ENCODE measurements around the gene POMT2.

POMT2 gene

DNA sequence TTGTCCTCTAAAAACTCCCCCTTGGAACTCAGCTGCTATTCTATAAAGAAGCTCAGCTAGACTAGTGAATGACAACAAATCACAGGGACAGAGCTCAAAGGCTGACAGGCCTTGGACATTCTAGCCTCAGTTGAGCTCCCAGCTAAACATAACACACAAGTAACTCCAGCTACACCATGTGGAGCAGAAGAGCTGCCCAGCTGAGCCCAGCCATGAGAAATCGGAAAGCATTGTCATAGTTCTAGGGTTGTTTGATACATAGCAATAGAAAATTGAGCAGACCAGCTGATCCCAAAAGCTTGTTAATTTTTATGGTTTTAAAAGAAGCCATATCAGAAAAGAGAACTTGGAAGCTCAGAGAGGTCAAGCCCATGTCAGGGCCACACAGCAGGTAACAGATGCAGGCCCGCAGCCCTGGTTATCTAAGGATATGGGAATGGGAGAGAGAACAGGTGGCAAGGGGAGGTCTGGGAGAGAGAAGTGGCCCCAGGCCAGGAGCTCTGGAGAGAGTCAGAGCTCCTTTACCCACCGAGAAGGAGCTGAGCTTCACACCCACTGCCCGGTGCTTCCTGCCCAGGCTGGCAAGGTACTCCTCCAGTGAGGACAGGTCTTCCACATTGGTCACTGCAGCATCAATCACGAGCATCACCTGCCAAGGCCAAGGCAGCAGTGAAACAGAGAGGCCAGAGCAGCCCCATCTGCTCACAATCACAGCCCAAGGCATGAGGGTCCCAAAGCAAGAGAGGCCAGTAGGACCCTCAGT is 52.6 kb downstream of the POMT2 start:
- DNase-seq (ENCODE audit: low spot score): no peak

DNA sequence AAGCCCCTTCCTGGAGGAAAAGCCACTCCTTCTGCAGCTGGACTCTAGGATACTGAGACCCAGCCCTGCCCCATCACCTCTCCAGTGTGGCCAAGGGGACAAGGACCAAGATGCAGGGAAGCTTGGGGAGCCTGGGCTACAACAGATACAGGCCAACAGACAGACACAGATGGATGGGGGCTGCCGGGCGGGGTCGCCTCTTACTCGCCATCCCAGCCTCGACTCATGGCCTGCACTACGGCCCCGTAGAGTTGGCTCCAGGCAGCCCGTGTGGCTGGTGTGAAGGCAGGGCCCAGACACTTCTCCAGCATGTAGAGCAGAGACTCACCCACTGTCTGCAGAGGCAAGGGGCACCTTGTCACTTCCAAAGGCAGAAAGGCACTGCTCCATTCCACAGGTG is 54.3 kb downstream of the POMT2 start:
- no peak for DNase-seq (ENCODE audit: low spot score)

DNA sequence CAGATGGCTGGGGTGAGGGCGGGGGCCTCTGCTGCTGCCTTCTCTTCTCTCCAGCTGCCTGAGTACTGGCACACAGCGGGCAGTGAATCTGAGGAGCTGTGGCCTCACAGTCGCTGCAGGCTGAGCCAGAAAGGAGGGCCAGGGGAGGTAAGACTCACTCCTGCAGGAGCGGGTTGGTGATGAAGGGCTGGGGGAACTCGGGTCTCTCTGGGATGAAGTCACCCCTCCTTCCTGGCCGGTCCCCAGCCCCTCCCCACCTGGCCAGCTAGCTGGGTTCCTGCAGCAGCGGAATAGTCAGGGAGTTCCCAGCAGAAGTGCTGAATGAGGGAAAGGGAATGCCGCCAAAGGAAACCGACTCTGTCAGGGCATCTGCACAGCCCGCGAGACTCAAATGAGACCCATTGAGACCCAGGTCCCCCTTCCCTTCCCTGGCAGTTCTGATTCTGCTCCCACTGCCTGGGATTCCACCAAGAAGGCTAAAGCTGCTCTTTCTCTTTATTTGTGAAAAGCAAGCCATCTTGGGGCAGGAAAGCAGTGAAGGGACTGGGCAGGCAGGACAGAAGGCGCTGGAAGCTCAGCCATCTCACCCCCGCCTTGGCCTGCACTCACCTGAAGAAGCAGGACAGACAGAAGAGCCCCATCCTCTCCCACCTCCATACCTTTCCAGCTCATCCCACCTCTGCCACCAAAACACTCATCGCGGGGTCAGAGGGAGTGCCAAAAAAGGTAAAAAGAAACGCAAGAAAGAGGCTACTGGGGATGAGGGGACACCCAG is 54.9 kb downstream of the POMT2 start:
- no peak for DNase-seq (ENCODE audit: low spot score)

DNA sequence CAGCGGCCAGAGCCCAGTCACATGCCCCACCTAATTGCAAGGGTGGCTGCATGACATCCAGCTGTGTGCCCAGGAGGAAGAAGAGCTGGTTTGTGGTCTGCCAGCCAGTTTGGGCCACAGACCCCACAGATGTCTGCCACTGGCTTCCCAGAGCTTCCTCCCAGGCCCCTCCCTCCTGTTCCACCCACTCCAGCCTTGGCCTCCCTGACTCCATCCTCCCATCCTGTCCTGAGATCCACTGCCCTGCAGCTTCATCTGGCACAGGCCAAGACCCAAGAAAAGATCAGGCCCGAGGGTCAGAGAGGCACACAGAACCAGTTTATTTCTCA is 55.5 kb downstream of the POMT2 start:
- DNase-seq (ENCODE audit: low spot score): no peak

DNA sequence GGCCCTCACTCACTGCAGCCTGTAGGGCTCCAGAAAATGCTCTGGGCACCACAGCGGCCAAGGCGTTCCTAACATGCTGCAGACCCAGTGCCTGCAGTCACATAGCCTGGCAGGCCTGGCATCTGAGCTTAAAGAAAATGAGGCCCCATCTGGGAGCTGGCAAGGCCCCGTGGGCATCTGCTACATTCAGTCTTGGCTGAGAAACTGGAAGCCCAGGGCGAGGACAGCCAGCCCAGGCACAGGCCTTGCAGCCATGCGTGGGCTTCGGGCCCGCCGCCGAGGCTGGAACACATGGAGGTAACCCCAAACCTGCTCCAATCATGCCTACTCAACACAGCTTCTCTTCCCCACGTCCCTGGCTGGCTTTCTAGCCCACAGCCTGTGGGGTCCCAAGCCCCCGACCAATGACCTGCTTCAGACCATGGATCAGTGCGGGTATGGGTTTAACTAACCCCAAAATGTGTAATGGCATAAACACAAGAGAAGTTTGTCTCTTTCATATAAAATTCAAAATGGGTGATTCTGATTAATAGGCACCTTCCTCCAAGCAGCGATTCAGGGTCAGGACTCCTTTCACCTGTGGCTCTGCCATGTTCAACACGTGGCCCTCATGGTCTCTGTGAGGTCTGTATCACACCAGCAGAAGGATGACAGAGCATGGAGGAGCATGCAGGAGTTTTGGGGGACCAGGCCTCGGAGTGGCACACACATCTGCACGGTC is 56.1 kb downstream of the POMT2 start:
- DNase-seq (ENCODE audit: low spot score): no peak

DNA sequence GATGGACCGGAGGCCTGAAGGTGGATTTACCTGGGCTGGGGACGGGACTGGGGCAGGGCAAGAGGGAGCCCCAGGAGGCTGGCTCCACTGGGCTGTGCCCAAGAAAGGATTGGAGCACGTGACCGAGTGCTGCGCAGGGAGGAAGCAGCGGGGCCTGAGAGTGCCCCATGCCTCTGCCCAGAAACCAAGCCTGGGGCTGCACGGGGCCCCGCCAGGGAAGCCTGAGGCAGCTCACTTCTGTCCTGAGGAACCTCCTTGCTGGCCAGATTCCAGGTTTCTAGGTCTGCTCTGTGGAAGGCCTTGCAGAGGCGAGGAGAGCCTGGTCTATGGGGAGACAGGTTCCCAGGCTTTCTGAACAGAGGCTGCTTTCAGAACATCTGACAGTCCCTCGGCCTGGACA is 60.1 kb downstream of the POMT2 start:
- no peak for DNase-seq (ENCODE audit: low spot score)

DNA sequence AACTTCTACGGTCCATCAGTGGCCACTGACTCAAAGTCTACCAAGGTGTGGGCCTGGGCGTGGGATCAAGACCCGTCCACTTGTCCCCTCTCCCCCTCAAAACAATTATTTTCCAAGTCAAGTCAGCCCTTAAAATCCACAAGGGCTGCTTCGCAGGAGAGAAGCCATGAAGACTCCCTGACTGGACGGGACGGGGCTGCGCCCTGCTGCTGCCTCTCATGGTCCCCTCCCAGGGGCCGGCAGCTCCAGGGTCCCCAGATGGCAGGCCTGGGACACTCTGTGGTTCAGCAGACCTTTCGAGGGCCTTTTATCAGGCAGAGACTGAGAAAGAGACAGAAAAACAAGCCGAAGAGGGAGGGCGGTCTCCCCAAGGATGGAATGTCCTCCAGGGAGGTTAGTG is 60.5 kb downstream of the POMT2 start:
- no peak for DNase-seq (ENCODE audit: low spot score)

DNA sequence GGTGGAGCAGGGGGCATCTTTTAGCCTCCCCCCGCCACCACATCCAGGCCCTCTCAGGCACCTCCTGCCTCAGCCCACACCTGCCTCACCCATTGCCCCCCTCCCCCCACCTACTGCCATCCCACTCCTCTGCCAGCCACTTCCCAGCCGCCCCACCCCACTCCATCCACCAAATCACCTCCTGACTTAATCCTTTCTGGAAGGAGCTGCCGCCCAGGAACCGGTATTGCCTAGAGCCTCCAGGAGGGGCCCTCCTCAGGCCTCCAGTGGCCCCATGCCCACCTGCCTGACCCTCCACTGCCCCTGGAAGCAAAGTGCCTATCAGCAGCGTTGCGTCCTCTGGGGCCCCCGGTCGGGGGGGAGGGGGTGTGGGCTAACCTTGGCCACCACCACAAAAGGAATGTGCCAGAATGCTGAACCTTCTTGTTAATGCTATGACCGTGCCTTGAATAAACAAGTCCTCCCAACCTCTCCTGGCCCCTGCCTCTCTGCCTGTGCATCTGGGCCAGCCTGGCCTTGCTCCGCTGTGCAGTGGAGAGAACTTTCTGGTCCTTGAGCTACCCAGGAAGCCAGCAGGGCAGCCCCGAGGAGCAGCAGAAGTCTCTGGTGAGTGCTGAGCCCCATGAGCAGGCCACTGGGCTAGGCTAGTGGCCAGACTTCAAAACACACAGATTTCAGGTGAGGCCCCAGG is 61.5 kb downstream of the POMT2 start:
- DNase-seq (ENCODE audit: low spot score): no peak

DNA sequence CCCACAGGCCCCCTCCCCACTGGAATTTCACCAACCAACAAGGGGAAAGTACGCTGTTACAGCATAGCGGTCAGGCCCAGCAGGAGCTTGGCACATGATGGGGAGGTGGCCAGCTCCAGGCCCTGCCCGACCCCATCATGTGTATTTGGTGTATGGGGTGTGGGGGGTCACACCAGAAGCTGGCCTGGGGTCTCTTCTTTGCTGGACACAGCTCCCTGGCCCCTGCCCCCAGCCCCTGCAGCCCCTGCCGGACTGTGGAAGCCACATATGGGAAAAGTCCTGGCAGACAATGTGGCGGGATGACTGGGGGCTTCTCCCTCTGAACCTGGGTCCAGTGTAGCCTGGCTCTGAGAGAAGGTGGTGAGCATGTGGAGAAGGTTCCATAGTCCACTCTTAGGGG is 62.1 kb downstream of the POMT2 start:
- no peak for DNase-seq (ENCODE audit: low spot score)

DNA sequence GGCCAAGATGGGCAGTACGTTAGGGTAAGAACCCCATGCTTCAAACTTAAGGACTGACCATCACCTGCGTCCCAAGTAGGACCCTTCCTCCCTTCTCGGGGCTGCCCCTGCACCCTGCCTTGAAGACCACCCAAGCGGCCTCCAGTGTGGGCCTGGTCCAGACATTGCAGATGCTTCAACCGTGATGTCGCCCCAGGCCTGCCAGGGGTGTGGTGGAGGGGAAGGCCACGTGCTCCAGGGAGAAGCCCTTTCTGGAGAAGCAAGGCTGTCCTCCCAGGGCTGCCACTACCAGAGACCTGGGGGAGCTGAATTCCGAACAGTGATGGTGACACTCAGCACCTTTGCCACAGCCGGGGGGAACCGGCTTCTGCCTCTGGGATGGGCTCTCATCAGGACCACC is 63.0 kb downstream of the POMT2 start:
- no peak for DNase-seq (ENCODE audit: low spot score)

DNA sequence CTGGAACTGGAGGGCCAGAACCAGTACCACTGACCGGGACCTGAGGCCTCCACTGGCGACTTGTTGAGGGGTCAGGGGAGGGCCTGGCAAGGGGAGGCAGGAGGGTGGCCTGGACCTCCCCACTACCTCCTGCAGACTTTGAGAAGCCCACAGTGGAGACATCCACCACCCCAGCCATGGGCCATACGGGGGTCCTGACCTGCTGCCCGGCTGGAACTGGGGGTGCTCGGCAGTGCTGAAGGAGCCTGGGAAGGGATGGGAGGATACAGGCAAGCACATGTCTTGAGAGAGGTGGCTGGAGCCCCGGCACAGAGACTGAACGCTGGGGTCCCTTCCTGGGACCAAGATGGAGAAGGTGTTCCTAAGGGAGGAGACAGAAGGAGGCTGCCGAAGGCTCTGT is 64.0 kb downstream of the POMT2 start:
- no peak for DNase-seq (ENCODE audit: low spot score)

DNA sequence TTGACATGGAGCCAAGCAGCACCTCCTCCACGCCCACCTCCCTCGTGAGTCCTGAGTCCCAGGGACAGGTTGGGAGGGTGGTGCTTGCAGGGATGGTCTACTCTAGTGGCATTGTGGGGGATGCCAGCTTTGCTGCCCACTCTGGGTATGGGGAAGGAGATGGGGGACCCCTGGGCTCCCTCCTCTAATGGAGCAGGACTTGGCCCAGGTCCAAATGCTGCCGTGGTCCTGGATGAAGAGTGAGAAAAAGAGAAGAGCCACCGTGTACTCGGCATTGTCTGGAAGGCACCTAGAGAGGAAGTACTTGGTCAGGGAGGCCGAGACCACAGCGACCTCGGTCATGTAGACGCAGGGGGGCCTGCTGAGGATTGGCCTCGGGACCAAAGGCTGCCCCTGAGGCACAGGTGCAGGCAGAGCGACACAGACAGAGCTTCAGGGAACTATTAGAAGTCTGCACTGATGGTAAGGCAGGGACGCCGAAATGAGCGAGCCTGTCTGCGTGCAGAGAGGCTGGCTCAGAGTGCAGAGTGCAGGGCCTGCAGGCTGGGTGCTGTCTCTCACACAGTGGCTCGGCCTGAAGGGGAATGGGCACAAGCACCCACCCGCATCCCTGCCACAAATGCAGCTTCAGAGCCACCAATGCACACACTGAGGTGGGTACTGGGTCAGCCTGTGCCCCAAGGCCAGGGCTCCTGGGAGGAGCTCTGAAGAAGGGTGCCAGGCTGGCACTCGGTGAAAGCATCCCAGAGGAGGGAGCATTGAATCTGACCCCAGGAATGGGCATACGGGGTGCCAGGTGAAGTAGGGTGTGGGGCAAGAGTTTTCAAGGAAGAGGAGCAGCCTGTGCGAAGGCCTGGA is 67.1 kb downstream of the POMT2 start:
- DNase-seq (ENCODE audit: low spot score): no peak

DNA sequence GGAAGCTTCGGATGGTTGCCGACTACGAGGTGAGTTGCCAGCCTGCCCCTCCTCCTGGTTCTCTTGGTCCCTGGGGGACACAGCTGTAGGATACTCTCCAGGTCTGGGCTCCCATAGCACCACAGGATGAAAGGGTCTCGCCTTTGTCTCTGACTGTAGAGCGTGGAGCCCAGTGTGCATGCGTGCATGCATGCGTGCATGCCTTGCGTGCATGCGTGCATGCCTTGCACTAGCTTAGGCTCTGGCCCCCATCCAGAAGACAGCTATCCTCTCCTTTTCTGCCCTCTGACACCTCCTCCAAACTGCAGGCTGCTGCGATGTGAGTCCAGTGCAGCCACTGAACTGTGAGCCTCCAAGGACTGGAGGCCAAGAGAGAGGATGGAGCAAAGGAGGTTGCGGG is 68.8 kb downstream of the POMT2 start:
- no peak for DNase-seq (ENCODE audit: low spot score)

DNA sequence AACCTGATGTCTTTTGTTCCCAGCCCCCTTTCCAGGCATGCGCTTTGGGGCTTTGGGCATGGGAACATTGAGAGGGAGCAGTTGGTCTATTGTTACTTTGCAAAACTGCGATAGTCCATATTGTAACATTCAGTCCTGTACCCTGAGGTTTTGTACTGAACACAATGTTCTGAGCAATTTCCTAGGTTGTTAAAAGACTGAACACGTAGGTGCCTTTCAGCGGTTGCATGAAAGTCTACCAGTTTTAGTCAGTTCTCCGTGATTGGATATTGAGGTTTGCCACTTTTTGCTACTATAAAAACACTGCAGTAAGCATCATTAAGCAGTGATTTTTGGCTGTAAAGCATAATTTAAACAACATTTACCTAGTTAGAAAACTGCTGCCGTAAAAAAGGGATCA is 69.8 kb downstream of the POMT2 start:
- no peak for DNase-seq (ENCODE audit: low spot score)

DNA sequence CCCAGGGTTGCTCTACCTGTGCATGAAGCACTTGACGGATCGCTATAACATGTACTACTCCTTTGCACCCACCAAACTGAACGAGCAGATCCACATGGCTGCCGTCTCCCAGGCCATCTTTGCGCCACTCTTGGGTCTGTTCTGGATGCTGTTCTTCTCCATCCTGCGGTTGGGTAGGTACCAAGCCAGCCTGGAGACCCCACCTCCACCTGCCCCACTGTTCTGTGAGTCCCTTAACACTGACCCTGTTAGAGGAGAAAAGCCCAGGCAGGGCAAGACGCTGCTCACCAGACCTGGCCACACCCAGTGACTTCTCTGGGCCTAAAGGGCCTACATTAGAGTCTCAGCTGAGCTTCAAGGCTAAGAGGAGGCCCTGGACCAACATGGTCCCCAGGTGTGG is 71.4 kb downstream of the POMT2 start:
- no peak for DNase-seq (ENCODE audit: low spot score)

DNA sequence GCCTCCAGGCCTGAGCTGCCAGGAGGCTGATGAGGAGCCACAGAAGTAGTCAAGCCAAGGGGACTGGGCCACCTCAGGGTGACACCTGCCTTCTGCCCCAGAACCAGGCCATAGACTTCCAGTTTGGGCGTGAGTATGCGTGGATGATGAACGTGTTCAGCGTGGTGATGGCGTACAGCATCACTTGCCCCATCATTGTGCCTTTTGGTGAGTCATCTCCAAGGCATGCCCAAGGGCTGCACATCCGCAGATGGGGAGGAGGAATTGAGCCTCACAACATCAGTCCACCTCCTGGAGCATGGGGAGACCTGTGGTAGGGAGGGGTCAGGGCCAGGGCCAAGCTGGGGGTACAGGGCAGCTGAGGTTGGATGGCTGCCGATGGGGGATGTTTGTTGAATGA is 72.0 kb downstream of the POMT2 start:
- no peak for DNase-seq (ENCODE audit: low spot score)

DNA sequence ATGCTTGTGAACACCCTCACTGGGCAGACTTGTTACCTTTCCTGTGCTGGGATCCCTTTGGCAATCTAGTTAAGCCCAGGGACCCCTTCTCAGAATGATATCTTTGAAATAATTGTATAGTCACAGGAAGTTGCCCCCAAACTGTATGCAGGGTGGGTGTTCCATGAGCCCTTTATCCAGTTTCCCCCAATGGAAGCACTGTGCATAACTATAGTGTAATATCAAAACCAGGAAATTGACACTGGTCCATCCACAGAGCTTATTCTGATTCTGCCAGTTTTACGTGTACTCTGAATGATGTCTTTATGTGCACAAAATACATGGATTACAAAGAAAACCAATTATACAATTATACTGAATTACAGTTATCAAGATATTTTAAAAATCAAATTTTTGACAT is 73.9 kb downstream of the POMT2 start:
- DNase-seq (ENCODE audit: low spot score): no peak

DNA sequence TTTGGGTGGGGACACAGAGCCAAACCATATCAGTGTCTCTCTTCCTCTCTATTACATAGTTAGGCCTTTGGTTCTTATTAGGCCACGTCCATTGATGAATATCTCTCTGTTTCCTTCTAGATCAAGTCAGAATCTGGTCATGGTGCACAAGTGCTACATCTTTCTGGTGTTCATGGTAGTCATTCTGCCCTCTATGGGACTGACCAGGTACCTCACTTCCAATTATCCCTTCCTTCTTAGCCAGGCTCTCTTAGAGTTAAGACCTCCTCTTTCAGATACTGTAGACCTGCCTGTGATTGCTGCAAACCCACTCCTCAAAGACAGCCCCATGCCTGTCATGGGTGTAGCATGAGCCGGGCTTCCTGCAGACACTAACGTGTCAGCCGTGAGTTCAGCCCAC is 74.9 kb downstream of the POMT2 start:
- DNase-seq (ENCODE audit: low spot score): no peak

DNA sequence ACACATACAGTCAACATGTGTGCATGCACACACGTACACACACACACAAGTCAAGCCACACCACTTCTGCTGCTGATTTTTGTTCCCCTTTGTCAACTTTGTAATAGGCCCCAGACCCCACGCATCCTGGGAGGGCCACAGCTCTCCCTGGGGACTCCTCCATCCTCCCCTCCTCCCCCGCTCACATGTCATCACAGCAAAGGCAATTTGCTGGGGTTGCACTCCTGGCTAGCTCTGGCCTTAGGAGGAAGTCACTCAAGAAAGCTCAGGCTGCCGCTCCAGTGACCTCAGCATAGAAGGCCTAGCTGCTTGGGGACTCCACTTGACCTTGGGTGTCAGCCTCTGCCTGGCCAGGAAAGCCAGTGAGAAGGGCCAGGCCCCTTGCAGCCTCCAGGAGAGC is 76.8 kb downstream of the POMT2 start:
- no peak for DNase-seq (ENCODE audit: low spot score)

DNA sequence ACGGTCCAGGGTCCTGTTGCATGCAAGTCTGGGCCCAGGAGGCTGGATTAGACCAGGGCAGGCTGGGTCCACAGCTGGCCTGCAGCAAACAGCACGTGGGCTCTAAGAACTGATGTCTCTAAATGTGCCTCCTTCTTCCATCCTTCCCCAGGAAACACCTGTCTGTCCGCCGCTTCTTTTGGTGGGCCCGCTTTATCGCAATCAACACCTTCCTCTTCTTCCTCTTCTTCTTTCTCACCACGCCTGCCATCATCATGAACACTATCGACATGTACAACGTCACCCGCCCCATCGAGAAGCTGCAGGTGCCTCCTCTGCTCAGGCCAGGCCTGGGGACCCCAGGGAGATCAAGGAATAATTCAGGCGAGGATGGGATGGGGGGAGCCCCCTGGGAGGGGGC is 77.9 kb downstream of the POMT2 start:
- no peak for DNase-seq (ENCODE audit: low spot score)

DNA sequence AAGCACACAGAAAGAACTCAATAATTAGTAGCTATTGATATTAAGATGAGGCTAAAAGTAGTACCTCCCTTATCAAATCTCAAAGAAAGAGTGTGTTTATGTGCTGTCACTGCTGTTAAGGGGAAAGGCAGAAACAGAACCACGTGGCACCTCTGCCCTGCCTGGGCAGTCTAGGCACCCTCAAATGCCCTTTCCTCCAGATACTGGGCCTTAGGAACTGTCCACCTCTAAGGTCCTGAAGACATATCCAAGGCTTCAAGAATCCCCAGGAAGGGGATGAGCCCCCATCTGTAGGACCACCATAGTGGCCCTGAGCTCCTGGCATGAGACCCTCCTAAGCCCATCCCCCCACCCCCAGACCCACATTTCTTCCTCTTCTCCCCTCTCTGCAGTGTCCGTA is 78.7 kb downstream of the POMT2 start:
- no peak for DNase-seq (ENCODE audit: low spot score)
